H9 (cell line): ENCODE results near the gene CD81. TPM values are rescaled to one million over a fixed set of nuclear protein-coding genes. Genes with fewer than 3 reads are reported as not detected.

ENCODE experiments used
- DNase-seq: peaks from one replicate; pipeline ENCODE4 v3.0.0-alpha.2; 2017
- H2AFZ ChIP-seq: one replicate; pipeline ENCODE4 v1.6.1; 2013; ENCODE audit warnings: mild to moderate bottlenecking, low read length, control low read depth, moderate library complexity
- H2AK5ac ChIP-seq: 2 replicates; pipeline ENCODE4 v1.6.1; 2013; ENCODE audit warnings: low read length, control low read depth, mixed read lengths; ENCODE audit not compliant: insufficient read length
- H2BK120ac ChIP-seq: one replicate; pipeline ENCODE4 v1.6.1; 2013; ENCODE audit warnings: low read depth, mild to moderate bottlenecking, low read length, control low read depth, inconsistent platforms; ENCODE audit not compliant: poor library complexity, severe bottlenecking
- H2BK12ac ChIP-seq: 2 replicates; pipeline ENCODE4 v1.6.1; 2013; ENCODE audit warnings: low read length, control low read depth, mixed read lengths, low read depth; ENCODE audit not compliant: insufficient read length
- H2BK15ac ChIP-seq: 2 replicates; pipeline ENCODE4 v1.6.1; 2013; ENCODE audit warnings: low read depth, low read length, control low read depth
- H2BK20ac ChIP-seq: one replicate; pipeline ENCODE4 v1.6.1; 2013; ENCODE audit warnings: low read depth, mild to moderate bottlenecking, low read length, control low read depth, inconsistent platforms; ENCODE audit not compliant: poor library complexity, severe bottlenecking
- H2BK5ac ChIP-seq: 2 replicates; pipeline ENCODE4 v1.6.1; 2013; ENCODE audit warnings: low read length, control low read depth, mixed read lengths; ENCODE audit not compliant: insufficient read length
- H3K14ac ChIP-seq: 2 replicates; pipeline ENCODE4 v1.6.1; 2013; ENCODE audit warnings: low read length, control low read depth; ENCODE audit not compliant: insufficient read depth
- H3K18ac ChIP-seq: 2 replicates; pipeline ENCODE4 v1.6.1; 2013; ENCODE audit warnings: low read depth, mild to moderate bottlenecking, mixed read lengths, low read length, control low read depth; ENCODE audit not compliant: insufficient read length
- H3K23ac ChIP-seq: 2 replicates; pipeline ENCODE4 v1.6.1; 2013; ENCODE audit warnings: low read length, control low read depth, mixed read lengths, low read depth; ENCODE audit not compliant: insufficient read length
- H3K23me2 ChIP-seq: 2 replicates; pipeline ENCODE4 v1.6.1; 2013; ENCODE audit warnings: low read depth, mild to moderate bottlenecking, mixed read lengths, low read length, control low read depth; ENCODE audit not compliant: insufficient read length, poor library complexity, severe bottlenecking
- H3K27ac ChIP-seq: 2 replicates; pipeline ENCODE4 v1.5.1; 2013; ENCODE audit warnings: low read length, control low read depth, mixed read lengths, low read depth; ENCODE audit not compliant: insufficient read length
- H3K27me3 ChIP-seq: 2 replicates; pipeline ENCODE4 v1.6.1; 2013; ENCODE audit warnings: low read length, control low read depth, inconsistent platforms; ENCODE audit not compliant: insufficient read depth
- H3K4ac ChIP-seq: 2 replicates; pipeline ENCODE4 v1.6.1; 2013; ENCODE audit warnings: low read depth, mild to moderate bottlenecking, control low read depth, inconsistent platforms, low read length, moderate library complexity
- H3K4me1 ChIP-seq: 2 replicates; pipeline ENCODE4 v1.6.1; 2013; ENCODE audit warnings: low read length, control low read depth, inconsistent platforms; ENCODE audit not compliant: insufficient read depth
- H3K4me2 ChIP-seq: 2 replicates; pipeline ENCODE4 v1.6.1; 2013; ENCODE audit warnings: low read length, control low read depth, mixed read lengths; ENCODE audit not compliant: insufficient read length, insufficient read depth
- H3K56ac ChIP-seq: 2 replicates; pipeline ENCODE4 v1.6.1; 2013; ENCODE audit warnings: low read depth, mild to moderate bottlenecking, mixed read lengths, low read length, control low read depth; ENCODE audit not compliant: insufficient read length
- H3K79me1 ChIP-seq: 2 replicates; pipeline ENCODE4 v1.6.1; 2013; ENCODE audit warnings: low read depth, mild to moderate bottlenecking, moderate library complexity, low read length, control low read depth, inconsistent platforms; ENCODE audit not compliant: insufficient read depth, poor library complexity, severe bottlenecking
- H3K79me2 ChIP-seq: 2 replicates; pipeline ENCODE4 v1.6.1; 2013; ENCODE audit warnings: low read length, control low read depth, inconsistent platforms; ENCODE audit not compliant: insufficient read depth
- H3K9ac ChIP-seq: 2 replicates; pipeline ENCODE4 v1.6.1; 2013; ENCODE audit warnings: low read length, control low read depth, mixed read lengths; ENCODE audit not compliant: insufficient read length; ENCODE audit errors: extremely low read depth
- H3K9me3 ChIP-seq: one replicate; pipeline ENCODE4 v1.6.1; 2013; ENCODE audit warnings: low read depth, low read length, inconsistent platforms; ENCODE audit not compliant: control insufficient read depth
- H3T11ph ChIP-seq: one replicate; pipeline ENCODE4 v1.6.1; 2013; ENCODE audit warnings: mild to moderate bottlenecking, low read length, control low read depth, inconsistent platforms
- H4K20me1 ChIP-seq: one replicate; pipeline ENCODE4 v1.6.1; 2013; ENCODE audit not compliant: control insufficient read depth, insufficient read length, insufficient read depth
- H4K5ac ChIP-seq: 2 replicates; pipeline ENCODE4 v1.6.1; 2013; ENCODE audit warnings: low read depth, mild to moderate bottlenecking, mixed read lengths, low read length, control low read depth; ENCODE audit not compliant: insufficient read length
- H4K8ac ChIP-seq: replicated peaks from 2 replicates; pipeline ENCODE4 v1.6.1; 2013; ENCODE audit warnings: low read length, control low read depth, mixed read lengths, low read depth; ENCODE audit not compliant: insufficient read length
- H4K91ac ChIP-seq: 2 replicates; pipeline ENCODE4 v1.6.1; 2013; ENCODE audit warnings: low read depth, mild to moderate bottlenecking, moderate library complexity, mixed read lengths, low read length, control low read depth; ENCODE audit not compliant: insufficient read length
- H3K27ac Mint-ChIP-seq, 3 experiments: 2 replicates in 2 of 3; 3 replicates in 1 of 3; pipeline ENCODE4 v1.8.0; 2020 to 2021; ENCODE audit warnings: mixed read lengths in 3 of 3, mild to moderate bottlenecking in 1 of 3, moderate library complexity in 1 of 3
- H3K27me3 Mint-ChIP-seq: 2 replicates; pipeline ENCODE4 v1.8.0; 2021; ENCODE audit warnings: low read depth, mild to moderate bottlenecking, moderate library complexity, mixed read lengths
- H3K36me3 Mint-ChIP-seq, 3 experiments: 2 replicates in 2 of 3; 3 replicates in 1 of 3; pipeline ENCODE4 v1.8.0; 2020 to 2021; ENCODE audit warnings: low read depth in 3 of 3, mixed read lengths in 3 of 3; ENCODE audit not compliant: insufficient read depth in 1 of 3
- H3K4me1 Mint-ChIP-seq, 2 experiments: 2 replicates each; pipeline ENCODE4 v1.8.0; 2020; ENCODE audit warnings: mixed read lengths in 2 of 2
- H3K4me3 Mint-ChIP-seq, 2 experiments: 2 replicates in 1 of 2; 3 replicates in 1 of 2; pipeline ENCODE4 v1.8.0; 2020 to 2021; ENCODE audit warnings: mild to moderate bottlenecking in 2 of 2, mixed read lengths in 2 of 2, moderate library complexity in 1 of 2
- H3K9me3 Mint-ChIP-seq, 2 experiments: 2 replicates in 1 of 2; 3 replicates in 1 of 2; pipeline ENCODE4 v1.8.0; 2020; ENCODE audit warnings: mild to moderate bottlenecking in 2 of 2, mixed read lengths in 2 of 2, moderate library complexity in 1 of 2
- WGBS: extraction: QIAGEN DNeasy Blood & Tissue Kit; methylation state at CpG from one replicate; pipeline ENCODE4 v1.1.7; 2013; ENCODE audit warnings: missing lambda C conversion rate, low lambda C conversion rate, mixed read lengths; ENCODE audit not compliant: insufficient read length; ENCODE audit errors: extremely low coverage; 5-methylcytosine and 5-hydroxymethylcytosine counted together
- total RNA-seq: library from RNA; stranded (reverse); gene quantifications from 2 replicates; pipeline ENCODE4 v1.2.1, GENCODE V29; 2021
- TF ChIP-seq, protein P1 (sequence below): fragments of 200-600 bp; sonication (generic); conservative IDR thresholded peaks from 3 replicates; pipeline ENCODE4 v1.8.0; 2021; ENCODE audit warnings: antibody characterized with exemption, mild to moderate bottlenecking

Gene CD81
- total RNA-seq, 1 experiment from 2014 or later: 246 TPM

DNA sequence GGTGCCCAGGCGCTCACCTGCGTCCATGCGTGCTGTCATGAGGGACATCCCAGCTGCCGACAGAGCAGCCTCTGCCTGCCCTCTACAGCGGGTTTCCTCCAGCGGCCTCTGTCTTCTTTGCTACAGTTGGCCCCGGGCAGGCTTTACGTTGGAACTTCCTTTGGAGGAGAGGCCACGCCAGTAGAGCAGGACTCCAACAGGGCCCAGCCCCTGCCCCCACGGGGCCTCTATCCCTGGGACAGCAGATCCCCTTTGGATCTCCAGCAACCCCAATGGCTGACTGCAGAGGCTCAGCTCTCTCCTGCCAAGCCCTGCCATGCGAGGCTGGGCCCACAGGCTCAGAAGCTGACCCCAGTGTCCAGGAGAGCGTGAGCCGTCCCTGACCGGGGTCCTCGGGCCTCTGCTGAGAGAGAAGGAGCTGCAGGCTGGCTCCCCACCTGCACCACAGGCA, 55.1 kb downstream of the CD81 start:
- WGBS: no CpG with 5 or more reads among the region's 15 CpGs
- peaks cover 20% of the 10 kb centered on the region for H3K27me3 Mint-ChIP-seq
- H2BK5ac ChIP-seq: no peak overlapping the region
- H3K4me3 Mint-ChIP-seq: no peak overlapping the region
- H2BK20ac ChIP-seq: no peak overlapping the region
- H4K20me1 ChIP-seq: no peaks in the 10 kb centered on the region
- no peak for DNase-seq
- H3K14ac ChIP-seq: no peak overlapping the region; the same call in 1 of the 2 replicates
- no peak overlapping the region for H3K56ac ChIP-seq
- no peaks in the 10 kb centered on the region for H3K4me1 ChIP-seq
- no peaks in the 10 kb centered on the region for H3K4me1 Mint-ChIP-seq
- H4K8ac ChIP-seq: no peak overlapping the region
- no peak overlapping the region for H3K4me2 ChIP-seq
- H2AFZ ChIP-seq: no peak overlapping the region
- TF ChIP-seq, protein P1, sequence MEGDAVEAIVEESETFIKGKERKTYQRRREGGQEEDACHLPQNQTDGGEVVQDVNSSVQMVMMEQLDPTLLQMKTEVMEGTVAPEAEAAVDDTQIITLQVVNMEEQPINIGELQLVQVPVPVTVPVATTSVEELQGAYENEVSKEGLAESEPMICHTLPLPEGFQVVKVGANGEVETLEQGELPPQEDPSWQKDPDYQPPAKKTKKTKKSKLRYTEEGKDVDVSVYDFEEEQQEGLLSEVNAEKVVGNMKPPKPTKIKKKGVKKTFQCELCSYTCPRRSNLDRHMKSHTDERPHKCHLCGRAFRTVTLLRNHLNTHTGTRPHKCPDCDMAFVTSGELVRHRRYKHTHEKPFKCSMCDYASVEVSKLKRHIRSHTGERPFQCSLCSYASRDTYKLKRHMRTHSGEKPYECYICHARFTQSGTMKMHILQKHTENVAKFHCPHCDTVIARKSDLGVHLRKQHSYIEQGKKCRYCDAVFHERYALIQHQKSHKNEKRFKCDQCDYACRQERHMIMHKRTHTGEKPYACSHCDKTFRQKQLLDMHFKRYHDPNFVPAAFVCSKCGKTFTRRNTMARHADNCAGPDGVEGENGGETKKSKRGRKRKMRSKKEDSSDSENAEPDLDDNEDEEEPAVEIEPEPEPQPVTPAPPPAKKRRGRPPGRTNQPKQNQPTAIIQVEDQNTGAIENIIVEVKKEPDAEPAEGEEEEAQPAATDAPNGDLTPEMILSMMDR: no peak
- H3K9me3 Mint-ChIP-seq: no peaks in the 10 kb centered on the region; a peak in 1 of 5 replicates
- H3K79me1 ChIP-seq: no peaks in the 10 kb centered on the region
- no peak overlapping the region for H3T11ph ChIP-seq
- no peak overlapping the region for H2BK120ac ChIP-seq
- H2BK15ac ChIP-seq: no peak overlapping the region
- H4K5ac ChIP-seq: no peak overlapping the region
- H3K18ac ChIP-seq: no peak overlapping the region
- H3K9me3 ChIP-seq: no peaks in the 10 kb centered on the region
- no peak overlapping the region for H3K27ac Mint-ChIP-seq
- H3K36me3 Mint-ChIP-seq: no peaks in the 10 kb centered on the region
- H3K23me2 ChIP-seq: no peaks in the 10 kb centered on the region
- no peak overlapping the region for H3K9ac ChIP-seq
- no peak overlapping the region for H3K23ac ChIP-seq
- H4K91ac ChIP-seq: no peak overlapping the region
- H3K27ac ChIP-seq: no peak overlapping the region
- H2BK12ac ChIP-seq: no peak overlapping the region
- H2AK5ac ChIP-seq: no peak overlapping the region
- no peak overlapping the region for H3K4ac ChIP-seq
- H3K27me3 ChIP-seq: no peaks in the 10 kb centered on the region; the same call in 1 of the 2 replicates
- H3K79me2 ChIP-seq: no peaks in the 10 kb centered on the region
